Hematopoietic multipotent progenitor cell treated with erythropoietin and hydrocortisone succinate and interleukin-3 and kit ligand, for 8 days (in vitro differentiated cells): ENCODE results near the gene ZNF425.
"Not testable (repeated sequence)": the region's sequence is repeated elsewhere in the genome, so short reads cannot be mapped to it uniquely, and the experiment has no call there.

Experiments
- DNase-seq: peaks from one replicate; pipeline ENCODE4 v3.0.0-alpha.2; 2015

Gene ZNF425, protein sequence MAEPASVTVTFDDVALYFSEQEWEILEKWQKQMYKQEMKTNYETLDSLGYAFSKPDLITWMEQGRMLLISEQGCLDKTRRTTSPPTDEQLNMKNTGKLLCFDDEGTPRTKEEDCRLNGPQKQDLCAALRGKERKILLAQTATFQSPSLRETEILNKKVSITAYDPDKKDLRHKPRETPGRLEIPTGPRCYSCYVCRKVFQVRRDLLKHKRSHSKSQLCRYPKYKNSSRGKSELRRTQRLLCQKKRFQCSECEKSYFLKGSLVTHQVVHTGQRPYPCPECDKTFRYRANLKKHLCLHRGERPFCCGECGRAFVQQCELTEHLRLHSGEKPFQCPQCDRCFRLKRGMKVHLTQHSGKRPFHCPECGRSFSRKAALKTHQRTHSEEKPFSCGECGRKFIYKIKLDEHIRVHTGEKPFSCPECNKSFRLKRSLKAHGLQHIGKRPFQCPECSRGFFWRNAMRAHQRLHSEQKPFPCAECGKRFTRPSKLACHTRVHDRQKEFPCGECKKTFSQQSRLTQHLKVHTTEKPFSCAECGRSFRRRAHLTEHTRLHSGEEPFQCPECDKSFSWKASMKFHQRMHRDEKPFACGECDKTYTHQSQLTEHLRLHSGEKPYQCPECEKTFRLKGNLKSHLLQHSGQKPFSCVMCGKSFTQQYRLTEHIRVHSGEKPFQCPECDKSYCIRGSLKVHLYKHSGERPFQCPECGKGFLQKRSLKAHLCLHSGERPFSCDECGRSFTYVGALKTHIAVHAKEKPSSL

DNA sequence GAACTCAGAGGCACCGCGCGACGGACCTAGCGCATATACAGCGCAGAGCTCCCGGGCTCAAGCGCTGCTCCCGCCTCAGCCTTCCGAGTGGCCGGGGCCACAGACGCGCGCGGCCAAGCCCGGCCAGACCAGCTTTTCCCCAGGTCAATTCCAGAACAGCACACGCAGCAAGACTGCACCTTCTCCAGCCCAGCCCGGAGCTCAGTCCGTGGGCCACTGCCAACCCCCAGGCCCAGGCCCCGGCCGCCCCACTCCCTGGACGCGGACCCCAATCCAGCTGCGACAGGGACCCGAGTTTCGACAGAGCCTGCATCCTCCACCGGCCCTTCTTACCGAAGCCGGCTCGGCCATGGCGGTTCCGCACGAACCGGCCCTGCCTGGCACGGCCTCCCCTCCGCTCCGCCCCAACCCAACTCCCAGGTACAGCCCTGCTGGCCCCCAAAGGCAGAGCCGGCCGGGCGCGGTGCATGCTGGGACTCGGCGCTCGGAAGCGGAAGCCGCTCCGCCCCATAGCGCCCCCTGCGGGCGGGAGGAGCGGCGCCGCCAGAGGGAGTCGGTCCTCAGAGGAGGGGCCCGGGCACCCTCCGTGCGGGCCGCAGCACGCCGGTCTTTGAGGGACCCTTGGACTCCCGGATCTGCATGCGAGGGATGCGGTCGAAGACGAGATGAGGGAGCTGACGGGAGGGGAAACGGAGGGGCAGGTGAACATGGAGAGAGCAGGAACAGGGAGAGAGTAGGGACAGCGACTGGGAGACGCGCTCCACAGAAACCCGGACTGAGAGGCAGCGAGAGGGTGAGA is at the start of gene ZNF425:
ZNF425 (minus strand) TSS at position 462 of the 799 bp plus-strand sequence; CDS start at position 351, 111 bp downstream.
- DNase-seq, result peak; percentile 93

DNA sequence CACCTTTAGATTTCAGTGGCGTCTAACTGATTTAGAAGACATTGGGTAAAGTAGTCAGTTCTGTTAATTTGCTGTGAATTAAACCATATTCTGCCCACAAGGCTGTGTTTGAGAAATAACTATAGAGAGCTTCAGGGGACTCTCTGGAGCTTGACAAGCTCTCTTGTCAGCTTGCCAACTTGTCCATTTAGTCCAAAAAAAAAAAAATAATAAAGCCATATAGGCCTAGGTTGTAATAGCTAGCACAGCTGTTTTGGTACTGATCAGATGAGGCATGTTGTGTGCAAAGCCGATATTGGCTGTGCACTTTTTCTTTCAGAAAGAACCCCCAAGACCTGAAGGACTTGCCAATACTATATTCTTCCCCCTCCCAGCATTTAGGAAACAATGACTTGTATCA is 49.0 kb upstream of the ZNF425 start:
- no peak for DNase-seq

- DNase-seq, result no peak
These were observed 46.4 kb upstream of the ZNF425 start for GRCh38 chr7:149172534-149172920.

DNA sequence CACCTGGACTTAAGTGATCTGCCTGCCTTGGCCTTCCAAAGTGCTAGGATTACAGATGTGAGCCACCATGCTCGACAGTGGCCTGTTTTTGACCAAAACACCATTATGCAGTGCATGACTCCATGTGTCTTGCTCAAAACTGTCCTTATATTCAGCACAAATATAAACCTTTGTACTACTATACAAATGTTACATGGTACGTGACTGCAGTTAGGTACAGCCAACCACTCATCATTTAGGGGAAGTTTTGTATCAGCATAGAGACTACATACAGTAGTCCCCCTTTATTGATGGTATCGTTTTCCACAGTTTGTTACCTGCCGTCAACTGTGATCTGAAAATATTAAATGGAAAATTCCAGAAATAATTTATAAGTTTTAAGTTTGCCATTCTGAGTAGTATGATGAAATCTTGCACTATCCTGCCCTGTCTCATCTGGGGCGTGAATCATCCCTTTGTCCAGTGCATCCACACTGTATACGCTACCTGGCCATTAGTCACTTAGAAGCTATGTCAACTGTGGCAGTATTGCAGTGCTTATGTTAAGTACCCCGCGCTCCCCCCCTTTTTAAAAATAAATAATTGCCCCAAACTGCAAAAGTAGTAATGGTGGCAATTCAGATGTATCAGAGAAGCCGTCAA is 45.9 kb upstream of the ZNF425 start:
- DNase-seq, result no peak

GRCh38 chr7:149166630-149167352 is 40.7 kb upstream of the ZNF425 start:
- DNase-seq, result no peak

- DNase-seq, result no peak
These were observed 40.0 kb upstream of the ZNF425 start for GRCh38 chr7:149166142-149166541.

DNA sequence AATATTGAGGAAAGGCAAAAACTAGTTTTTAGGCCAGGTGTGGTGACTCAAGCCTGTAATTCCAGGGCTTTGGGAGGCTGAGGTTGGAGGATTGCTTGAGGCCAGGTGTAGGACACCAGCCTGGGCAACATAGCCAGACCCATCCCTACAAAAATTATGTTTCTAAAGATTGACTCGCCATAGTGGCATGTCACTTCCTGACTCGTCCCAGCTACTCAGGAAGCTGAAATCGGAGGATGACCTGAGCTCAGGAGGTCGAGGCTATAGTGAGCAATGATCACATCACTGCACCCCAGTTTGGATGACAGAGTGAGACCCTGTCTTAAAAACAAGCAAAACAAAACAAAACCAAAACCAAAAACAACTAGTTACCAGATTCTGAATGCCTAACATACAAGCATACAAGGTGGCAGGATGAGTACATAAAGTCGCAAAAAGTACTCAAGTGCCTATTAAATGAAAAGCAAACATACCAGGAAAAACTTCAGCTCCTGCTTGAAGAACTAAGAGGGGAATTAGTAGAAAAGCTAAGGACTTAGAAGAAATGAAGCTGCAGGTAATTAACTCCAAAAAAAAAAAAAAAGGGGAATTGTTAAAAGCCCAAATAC is 35.2 kb upstream of the ZNF425 start:
- DNase-seq, result no peak

GRCh38 chr7:149156898-149157297 is 30.8 kb upstream of the ZNF425 start:
- DNase-seq, result no peak

DNA sequence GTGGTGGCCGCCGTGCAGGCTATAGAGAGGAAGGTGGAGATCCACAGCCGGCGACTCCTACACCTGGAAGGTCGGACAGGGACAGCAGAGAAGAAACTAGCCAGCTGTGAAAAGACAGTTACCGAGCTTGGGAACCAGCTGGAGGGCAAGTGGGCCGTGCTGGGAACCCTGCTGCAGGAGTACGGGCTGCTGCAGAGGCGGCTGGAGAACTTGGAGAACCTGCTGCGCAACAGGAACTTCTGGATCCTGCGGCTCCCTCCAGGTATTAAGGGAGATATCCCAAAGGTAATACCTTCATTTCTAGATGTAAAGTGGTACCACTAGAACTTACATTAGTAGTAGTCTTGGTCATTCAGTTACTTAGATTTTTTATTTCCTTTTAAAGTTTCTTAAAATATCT is 27.9 kb upstream of the ZNF425 start:
- no peak for DNase-seq

- no peak for DNase-seq
These were observed 27.2 kb upstream of the ZNF425 start for GRCh38 chr7:149153346-149153745.

GRCh38 chr7:149150981-149151380 is 24.9 kb upstream of the ZNF425 start:
- no peak for DNase-seq

DNA sequence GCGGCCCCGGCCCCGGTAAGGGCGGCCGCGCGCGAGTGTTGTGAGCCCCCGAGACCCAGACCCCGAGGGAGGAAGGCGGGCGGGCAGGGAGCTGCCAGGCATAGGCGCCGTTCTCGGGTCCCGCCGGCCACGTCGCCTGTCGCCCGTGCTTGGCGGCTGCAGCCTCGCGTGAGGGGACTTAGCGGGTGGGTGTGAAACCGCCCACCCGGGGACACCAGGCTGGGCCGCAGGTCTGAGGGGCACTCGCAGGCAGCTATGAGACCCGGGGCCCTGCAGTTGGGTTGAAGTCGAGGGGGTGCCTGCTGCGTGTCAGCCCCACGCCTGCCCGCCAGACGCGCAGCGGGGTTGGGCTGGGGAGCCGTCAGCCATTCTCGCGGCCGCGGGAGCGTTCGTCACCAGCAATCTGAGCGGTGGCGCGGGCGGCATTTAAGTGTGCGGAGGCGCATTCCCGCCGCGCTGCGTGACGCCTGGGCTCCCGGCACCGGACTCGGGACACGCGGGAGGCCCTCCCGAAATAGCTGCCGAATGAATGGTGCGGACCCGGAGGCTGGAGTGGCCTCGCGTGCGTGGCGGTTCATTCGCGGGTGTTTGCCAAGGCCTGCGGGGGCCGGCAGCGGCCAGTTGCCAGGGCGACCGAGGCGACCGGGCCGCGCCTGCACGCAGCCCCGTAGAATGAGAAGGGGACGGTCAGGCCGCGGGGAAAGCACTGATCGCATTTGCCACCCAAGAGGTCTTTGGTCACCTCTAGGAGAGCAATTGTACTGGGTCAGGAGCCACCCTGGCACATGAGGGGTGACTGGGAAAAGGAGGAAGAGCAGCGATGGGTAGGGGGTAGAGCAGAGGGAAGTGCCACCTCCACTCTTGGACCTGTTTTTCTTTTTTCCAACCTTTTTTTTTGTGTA is 21.9 kb upstream of the ZNF425 start:
- peak; percentile 48 for DNase-seq

DNA sequence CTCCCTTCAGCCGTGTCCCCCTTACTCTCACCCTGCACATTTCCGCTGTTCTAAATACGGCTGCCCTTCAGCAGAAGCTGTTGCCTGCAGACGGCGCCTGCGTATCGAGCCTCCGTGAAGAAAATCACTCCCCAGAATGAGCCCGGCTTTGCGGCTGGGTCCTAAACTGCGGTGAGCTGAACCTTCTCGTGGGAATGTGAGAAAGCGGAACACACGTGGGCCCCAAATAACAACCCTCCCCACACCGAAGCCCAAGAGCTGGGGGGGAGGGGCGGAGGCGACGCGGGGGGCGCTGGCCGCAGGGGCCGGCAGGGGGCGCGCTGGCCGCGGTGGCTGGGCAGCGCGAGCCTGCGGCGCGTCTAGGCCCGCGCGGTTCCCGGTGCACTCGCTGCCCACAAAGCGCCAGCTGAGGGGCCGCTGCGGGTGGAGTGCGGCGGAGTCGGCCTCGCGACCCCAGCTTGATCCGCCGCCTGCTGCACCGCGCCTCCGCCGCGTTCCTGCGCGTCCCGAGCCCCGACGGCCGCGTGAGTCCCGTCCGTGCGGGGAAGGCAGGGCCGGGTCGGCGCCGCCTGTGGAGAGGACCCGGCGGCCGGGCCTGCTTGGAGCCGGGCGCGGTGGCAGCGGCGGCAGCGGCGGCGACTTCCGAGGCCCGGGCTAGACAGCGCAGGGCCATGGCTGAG is 21.1 kb upstream of the ZNF425 start, which contains the start of gene ZNF398:
ZNF398 (plus strand) TSS at position 382 of the 680 bp plus-strand sequence; CDS start at position 672, 290 bp downstream.
- peak; percentile 79 for DNase-seq

- peak; percentile 70 for DNase-seq
These were observed 19.1 kb upstream of the ZNF425 start for GRCh38 chr7:149145031-149145845.

- DNase-seq, result not testable (repeated sequence)
These were observed 18.4 kb upstream of the ZNF425 start for GRCh38 chr7:149144436-149144922.

- DNase-seq, result no peak
These were observed 15.8 kb upstream of the ZNF425 start for GRCh38 chr7:149141893-149142292.

GRCh38 chr7:149140831-149141230 is 14.7 kb upstream of the ZNF425 start:
- DNase-seq, result no peak

- no peak for DNase-seq
These were observed 10.0 kb upstream of the ZNF425 start for GRCh38 chr7:149136118-149136517.
